Measurements from ENCODE around the gene CASTOR2. TPM values are rescaled to one million over a fixed set of nuclear protein-coding genes. Genes with fewer than 3 reads are reported as not detected.
"Not testable (repeated sequence)": the region's sequence is repeated elsewhere in the genome, so short reads cannot be mapped to it uniquely, and the experiment has no call there.

Gene CASTOR2
- 10.5 and 12.6 TPM in 2 replicates for total RNA-seq (2014; rRNA removed; shearing (Covaris generic))

GRCh38 chr7:74964511-74965119 is at the start of gene CASTOR2:
Gene CASTOR2 (plus strand): TSS chr7:74964705. CDS start chr7:74964986, 281 bp downstream.
- not testable (repeated sequence) for DNase-seq (ENCODE audit: low spot score)

GRCh38 chr7:74922321-74922890 is 42.1 kb upstream of the CASTOR2 start:
- DNase-seq (ENCODE audit: low spot score), result not testable (repeated sequence)

GRCh38 chr7:74923644-74924043 is 40.9 kb upstream of the CASTOR2 start:
- not testable (repeated sequence) for DNase-seq (ENCODE audit: low spot score)

- DNase-seq (ENCODE audit: low spot score), result not testable (repeated sequence)
These were observed 37.5 kb upstream of the CASTOR2 start for GRCh38 chr7:74926968-74927367.

- DNase-seq (ENCODE audit: low spot score), result not testable (repeated sequence)
These were observed 32.8 kb upstream of the CASTOR2 start for GRCh38 chr7:74931563-74932328.

- not testable (repeated sequence) for DNase-seq (ENCODE audit: low spot score)
These were observed 25.1 kb upstream of the CASTOR2 start for GRCh38 chr7:74939429-74939828.

GRCh38 chr7:74941302-74942069 is 23.0 kb upstream of the CASTOR2 start:
- not testable (repeated sequence) for DNase-seq (ENCODE audit: low spot score)

GRCh38 chr7:74943923-74944322 is 20.6 kb upstream of the CASTOR2 start:
- not testable (repeated sequence) for DNase-seq (ENCODE audit: low spot score)

- DNase-seq (ENCODE audit: low spot score), result not testable (repeated sequence)
These were observed 16.8 kb upstream of the CASTOR2 start for GRCh38 chr7:74947741-74948140.

GRCh38 chr7:74953774-74954173 is 10.7 kb upstream of the CASTOR2 start:
- not testable (repeated sequence) for DNase-seq (ENCODE audit: low spot score)

- not testable (repeated sequence) for DNase-seq (ENCODE audit: low spot score)
These were observed 6.2 kb upstream of the CASTOR2 start for GRCh38 chr7:74958328-74958727.

- not testable (repeated sequence) for DNase-seq (ENCODE audit: low spot score)
These were observed 598 bp upstream of the CASTOR2 start for GRCh38 chr7:74963704-74964510.

GRCh38 chr7:74966208-74966854 is 1.8 kb downstream of the CASTOR2 start:
- not testable (repeated sequence) for DNase-seq (ENCODE audit: low spot score)

GRCh38 chr7:74966909-74967308 is 2.4 kb downstream of the CASTOR2 start:
- not testable (repeated sequence) for DNase-seq (ENCODE audit: low spot score)

GRCh38 chr7:74971431-74971830 is 6.9 kb downstream of the CASTOR2 start:
- DNase-seq (ENCODE audit: low spot score), result not testable (repeated sequence)

- not testable (repeated sequence) for DNase-seq (ENCODE audit: low spot score)
These were observed 7.9 kb downstream of the CASTOR2 start for GRCh38 chr7:74972377-74972776.

GRCh38 chr7:74975959-74976358 is 11.5 kb downstream of the CASTOR2 start:
- not testable (repeated sequence) for DNase-seq (ENCODE audit: low spot score)

- DNase-seq (ENCODE audit: low spot score), result not testable (repeated sequence)
These were observed 13.0 kb downstream of the CASTOR2 start for GRCh38 chr7:74977523-74977922.

GRCh38 chr7:74988436-74988835 is 23.9 kb downstream of the CASTOR2 start:
- not testable (repeated sequence) for DNase-seq (ENCODE audit: low spot score)

- DNase-seq (ENCODE audit: low spot score), result no peak
These were observed 28.6 kb downstream of the CASTOR2 start for GRCh38 chr7:74993121-74993520.
